Astrocyte (in vitro differentiated cells and primary cell): ENCODE data around the gene ADGRB3. TPM values are rescaled to one million over a fixed set of nuclear protein-coding genes. Genes with fewer than 3 reads are reported as not detected.

ENCODE experiments used
- DNase-seq: peaks from one replicate; pipeline ENCODE4 v3.0.0-alpha.2; 2010; ENCODE audit warnings: low read depth
- FAIRE-seq: peaks from 2 replicates; lab custom pipeline; 2011; peaks lifted over from hg19 to GRCh38; lab: Jason Lieb, UNC
- H2AFZ ChIP-seq: 2 replicates; pipeline ENCODE4 v1.6.0; 2012; ENCODE audit warnings: low read depth, low read length, inconsistent platforms
- H3K27ac ChIP-seq: 2 replicates; pipeline ENCODE4 v1.5.1; 2011; ENCODE audit warnings: low read depth, low read length, inconsistent platforms
- H3K27me3 ChIP-seq: 2 replicates; pipeline ENCODE4 v1.6.0; 2011; ENCODE audit warnings: low read length, inconsistent platforms; ENCODE audit not compliant: insufficient read depth
- H3K36me3 ChIP-seq: 2 replicates; pipeline ENCODE4 v1.5.1; 2011; ENCODE audit warnings: low read length, inconsistent platforms; ENCODE audit not compliant: insufficient read depth
- H3K4me1 ChIP-seq: 2 replicates; pipeline ENCODE4 v1.5.1; 2011; ENCODE audit warnings: low read length, inconsistent platforms; ENCODE audit not compliant: insufficient read depth
- H3K4me2 ChIP-seq: 2 replicates; pipeline ENCODE4 v1.6.0; 2012; ENCODE audit warnings: low read length, inconsistent platforms
- H3K4me3 ChIP-seq: 2 replicates; pipeline ENCODE4 v1.5.1; 2011; ENCODE audit warnings: low read depth, mild to moderate bottlenecking, low read length, inconsistent platforms; ENCODE audit not compliant: insufficient read depth
- H3K79me2 ChIP-seq: 2 replicates; pipeline ENCODE4 v1.6.0; 2012; ENCODE audit warnings: mild to moderate bottlenecking, low read length, inconsistent platforms; ENCODE audit not compliant: insufficient read depth
- H3K9ac ChIP-seq: 2 replicates; pipeline ENCODE4 v1.6.0; 2012; ENCODE audit warnings: mild to moderate bottlenecking, low read length, inconsistent platforms
- H3K9me3 ChIP-seq: 2 replicates; pipeline ENCODE4 v1.5.1; 2012; ENCODE audit warnings: low read depth, mild to moderate bottlenecking, low read length, inconsistent platforms; ENCODE audit not compliant: insufficient read depth
- H4K20me1 ChIP-seq: 2 replicates; pipeline ENCODE4 v1.6.0; 2012; ENCODE audit warnings: low read length, inconsistent platforms; ENCODE audit not compliant: insufficient read depth
- H3K27ac Mint-ChIP-seq: one replicate; pipeline ENCODE4 v1.8.0; 2021; ENCODE audit warnings: mild to moderate bottlenecking, mixed read lengths; ENCODE audit not compliant: unreplicated experiment
- H3K27me3 Mint-ChIP-seq: one replicate; pipeline ENCODE4 v1.8.0; 2021; ENCODE audit warnings: low read depth, mixed read lengths; ENCODE audit not compliant: unreplicated experiment
- H3K36me3 Mint-ChIP-seq: one replicate; pipeline ENCODE4 v1.8.0; 2021; ENCODE audit warnings: low read depth, mixed read lengths; ENCODE audit not compliant: unreplicated experiment
- H3K4me1 Mint-ChIP-seq: one replicate; pipeline ENCODE4 v1.8.0; 2021; ENCODE audit warnings: low read depth, mixed read lengths; ENCODE audit not compliant: unreplicated experiment
- H3K4me3 Mint-ChIP-seq: one replicate; pipeline ENCODE4 v1.8.0; 2021; ENCODE audit warnings: mild to moderate bottlenecking, moderate library complexity, mixed read lengths; ENCODE audit not compliant: unreplicated experiment
- H3K9me3 Mint-ChIP-seq: one replicate; pipeline ENCODE4 v1.8.0; 2021; ENCODE audit warnings: mild to moderate bottlenecking, mixed read lengths; ENCODE audit not compliant: unreplicated experiment
- EZH2 ChIP-seq: IDR thresholded peaks from 2 replicates; pipeline ENCODE4 v1.6.1; 2012; ENCODE audit warnings: mild to moderate bottlenecking, low read length, inconsistent platforms; ENCODE audit not compliant: insufficient read depth
- total RNA-seq: library from RNA; stranded (reverse); gene quantifications from 2 replicates; pipeline ENCODE4 v1.2.1, GENCODE V29; 2021
- TF ChIP-seq, protein P1 (sequence below): IDR thresholded peaks from 2 replicates; pipeline ENCODE4 v1.5.1; 2011; ENCODE audit warnings: low read depth, mild to moderate bottlenecking, inconsistent platforms, low read length, moderate library complexity; ENCODE audit not compliant: insufficient read depth

ADGRB3 gene
- total RNA-seq, 1 donor from 2014 or later: 0.77 TPM

DNA sequence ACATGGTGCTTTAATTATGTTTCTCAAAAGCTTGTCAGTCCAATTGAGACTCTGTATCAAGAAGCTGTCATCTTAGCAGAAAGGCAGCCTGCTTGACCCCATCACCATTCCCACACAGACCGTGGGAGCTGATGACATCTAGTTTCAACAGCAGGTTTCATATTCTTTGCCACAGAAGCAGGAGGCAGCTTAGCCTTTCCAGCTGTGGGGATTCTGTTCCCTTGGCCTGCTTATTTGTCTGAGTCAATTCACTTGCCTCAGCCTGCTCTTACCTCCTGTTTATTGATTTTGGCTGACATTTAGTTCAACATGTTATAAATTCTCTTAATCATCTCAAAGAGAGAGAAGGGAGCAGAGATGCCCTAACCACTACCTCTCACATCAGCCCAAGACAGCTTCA is 527.7 kb downstream of the ADGRB3 start:
- no peak overlapping the region for H3K27ac Mint-ChIP-seq
- H3K27me3 Mint-ChIP-seq: no peaks in the 10 kb centered on the region
- Histone ChIP-seq H3K36me3 (no peaks in the 10 kb centered on the region), H4K20me1 (no peaks in the 10 kb centered on the region), H2AFZ (no peak overlapping the region), H3K9me3 (no peaks in the 10 kb centered on the region), H3K79me2 (no peaks in the 10 kb centered on the region), H3K27me3 (no peaks in the 10 kb centered on the region), H3K27ac (no peak overlapping the region), H3K9ac (no peak overlapping the region), H3K4me2 (no peak overlapping the region), H3K4me1 (no peaks in the 10 kb centered on the region), H3K4me3 (no peak overlapping the region)
- FAIRE-seq (no peak), DNase-seq (peak; percentile 29)
- H3K36me3 Mint-ChIP-seq: no peaks in the 10 kb centered on the region
- no peak overlapping the region for H3K4me3 Mint-ChIP-seq
- no peaks in the 10 kb centered on the region for H3K9me3 Mint-ChIP-seq
- no peaks in the 10 kb centered on the region for H3K4me1 Mint-ChIP-seq
- TF ChIP-seq, protein P1, sequence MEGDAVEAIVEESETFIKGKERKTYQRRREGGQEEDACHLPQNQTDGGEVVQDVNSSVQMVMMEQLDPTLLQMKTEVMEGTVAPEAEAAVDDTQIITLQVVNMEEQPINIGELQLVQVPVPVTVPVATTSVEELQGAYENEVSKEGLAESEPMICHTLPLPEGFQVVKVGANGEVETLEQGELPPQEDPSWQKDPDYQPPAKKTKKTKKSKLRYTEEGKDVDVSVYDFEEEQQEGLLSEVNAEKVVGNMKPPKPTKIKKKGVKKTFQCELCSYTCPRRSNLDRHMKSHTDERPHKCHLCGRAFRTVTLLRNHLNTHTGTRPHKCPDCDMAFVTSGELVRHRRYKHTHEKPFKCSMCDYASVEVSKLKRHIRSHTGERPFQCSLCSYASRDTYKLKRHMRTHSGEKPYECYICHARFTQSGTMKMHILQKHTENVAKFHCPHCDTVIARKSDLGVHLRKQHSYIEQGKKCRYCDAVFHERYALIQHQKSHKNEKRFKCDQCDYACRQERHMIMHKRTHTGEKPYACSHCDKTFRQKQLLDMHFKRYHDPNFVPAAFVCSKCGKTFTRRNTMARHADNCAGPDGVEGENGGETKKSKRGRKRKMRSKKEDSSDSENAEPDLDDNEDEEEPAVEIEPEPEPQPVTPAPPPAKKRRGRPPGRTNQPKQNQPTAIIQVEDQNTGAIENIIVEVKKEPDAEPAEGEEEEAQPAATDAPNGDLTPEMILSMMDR: no peak
- TF ChIP-seq EZH2: no peak

DNA sequence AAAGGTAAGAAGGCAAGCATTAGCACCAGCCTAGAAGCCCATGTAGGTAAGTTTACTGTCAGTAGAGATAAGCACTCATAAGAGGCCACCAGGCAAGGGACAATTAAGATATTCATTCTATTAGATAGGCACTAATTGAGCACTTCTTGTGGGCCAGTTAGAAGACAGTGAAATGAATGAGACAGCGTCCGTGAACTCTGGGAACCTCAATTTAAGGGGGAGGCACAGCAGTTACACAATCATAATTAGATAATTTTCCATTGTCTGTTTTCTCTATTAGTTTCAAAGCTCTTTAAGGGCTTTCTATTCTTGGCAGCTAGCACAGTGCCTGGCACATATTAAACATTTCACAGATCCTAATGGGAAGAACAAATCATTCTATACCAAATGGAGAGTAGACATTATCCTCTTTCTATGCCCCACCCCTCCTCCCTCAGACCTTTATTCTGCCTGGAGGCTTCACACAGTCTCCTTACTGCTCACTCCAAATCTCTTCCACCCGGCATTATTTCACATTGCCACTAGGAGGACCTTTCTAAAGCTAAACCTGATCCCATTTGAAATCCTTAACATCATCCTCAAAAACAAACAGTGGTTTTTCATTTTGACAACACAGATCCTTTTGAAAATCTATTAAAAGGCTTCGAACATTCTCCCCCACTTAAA is 529.6 kb downstream of the ADGRB3 start:
- no peak for FAIRE-seq
- Mint-ChIP-seq H3K9me3 (no peaks in the 10 kb centered on the region), H3K4me1 (no peaks in the 10 kb centered on the region), H3K4me3 (no peak overlapping the region), H3K27me3 (no peaks in the 10 kb centered on the region), H3K27ac (no peak overlapping the region), H3K36me3 (no peaks in the 10 kb centered on the region)
- Histone ChIP-seq H3K79me2 (no peaks in the 10 kb centered on the region), H3K4me3 (no peak overlapping the region), H3K9ac (no peak overlapping the region), H3K27me3 (no peaks in the 10 kb centered on the region), H3K36me3 (no peaks in the 10 kb centered on the region), H3K9me3 (no peaks in the 10 kb centered on the region), H4K20me1 (no peaks in the 10 kb centered on the region), H3K27ac (no peak overlapping the region), H2AFZ (no peak overlapping the region), H3K4me1 (no peaks in the 10 kb centered on the region), H3K4me2 (no peak overlapping the region)
- DNase-seq: no peak
- no peak for TF ChIP-seq EZH2
- TF ChIP-seq, protein P1: peak; percentile 16

DNA sequence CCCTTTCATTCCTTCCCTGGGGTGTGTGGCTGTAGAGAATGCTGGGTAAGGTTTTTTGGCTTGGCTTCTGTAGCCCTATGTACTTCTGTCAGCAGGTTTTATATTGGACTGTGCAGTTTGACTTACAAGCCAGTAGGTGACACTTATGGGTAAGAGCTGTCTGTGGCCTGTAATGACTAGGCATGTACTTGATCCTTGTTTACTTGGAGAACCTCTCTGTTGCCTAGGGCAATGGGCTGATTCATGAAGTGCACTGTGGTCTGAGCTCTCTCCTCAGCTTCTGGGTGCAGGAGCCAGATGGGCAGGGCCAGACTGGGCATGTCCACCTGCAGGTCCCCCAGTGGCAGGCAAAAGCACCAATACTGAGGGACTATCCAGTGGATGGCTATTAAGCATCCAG is 544.6 kb downstream of the ADGRB3 start:
- Mint-ChIP-seq H3K4me1 (peaks cover 9% of the 10 kb centered on the region), H3K27ac (no peak overlapping the region), H3K9me3 (no peaks in the 10 kb centered on the region), H3K36me3 (no peaks in the 10 kb centered on the region), H3K27me3 (no peaks in the 10 kb centered on the region), H3K4me3 (no peak overlapping the region)
- no peak overlapping the region for H2AFZ ChIP-seq
- no peaks in the 10 kb centered on the region for H3K4me1 ChIP-seq
- H4K20me1 ChIP-seq: no peaks in the 10 kb centered on the region
- H3K4me2 ChIP-seq: no peak overlapping the region
- no peak overlapping the region for H3K27ac ChIP-seq
- no peak for TF ChIP-seq EZH2
- TF ChIP-seq, protein P1: no peak
- no peak for FAIRE-seq
- H3K79me2 ChIP-seq: no peaks in the 10 kb centered on the region
- H3K27me3 ChIP-seq: no peaks in the 10 kb centered on the region
- no peaks in the 10 kb centered on the region for H3K9me3 ChIP-seq
- no peaks in the 10 kb centered on the region for H3K36me3 ChIP-seq
- H3K9ac ChIP-seq: no peak overlapping the region
- DNase-seq: no peak
- no peak overlapping the region for H3K4me3 ChIP-seq
